Right ventricle myocardium inferior (tissue), 1 donor: ENCODE measurements around the gene NHERF2. TPM values are rescaled to one million over a fixed set of nuclear protein-coding genes. Genes with fewer than 3 reads are reported as not detected.
"Not testable (repeated sequence)": the region's sequence is repeated elsewhere in the genome, so short reads cannot be mapped to it uniquely, and the experiment has no call there.

Experiments used
- ATAC-seq: fragments of 200-7000 bp; cut with Tn5 transposase; one replicate; pipeline ENCODE4 v1.9.1; 2020; ENCODE audit warnings: mild to moderate bottlenecking, moderate library complexity
- DNase-seq: peaks from one replicate; pipeline ENCODE4 v3.0.0; 2021; ENCODE audit errors: missing footprints
- intact Hi-C: fragments of 100-400 bp; cut with DNase I; formaldehyde crosslinking; loops from one replicate; pipeline ENCODE4 v1.11.0; 2022
- total RNA-seq: library from RNA; stranded (reverse); fragmentation: NEBNext Ultra II Directional; extraction: Animal tissue kit (Norgen Biotek cat#: 25700); gene quantifications from one replicate; pipeline ENCODE4 v1.2.1, GENCODE V29; 2021
- donor health status: DM: no; HTN: yes; CAD: no; lungs with severe emphysema.

NHERF2 gene
- total RNA-seq, 1 donor from 2014 or later = 292 TPM

DNA sequence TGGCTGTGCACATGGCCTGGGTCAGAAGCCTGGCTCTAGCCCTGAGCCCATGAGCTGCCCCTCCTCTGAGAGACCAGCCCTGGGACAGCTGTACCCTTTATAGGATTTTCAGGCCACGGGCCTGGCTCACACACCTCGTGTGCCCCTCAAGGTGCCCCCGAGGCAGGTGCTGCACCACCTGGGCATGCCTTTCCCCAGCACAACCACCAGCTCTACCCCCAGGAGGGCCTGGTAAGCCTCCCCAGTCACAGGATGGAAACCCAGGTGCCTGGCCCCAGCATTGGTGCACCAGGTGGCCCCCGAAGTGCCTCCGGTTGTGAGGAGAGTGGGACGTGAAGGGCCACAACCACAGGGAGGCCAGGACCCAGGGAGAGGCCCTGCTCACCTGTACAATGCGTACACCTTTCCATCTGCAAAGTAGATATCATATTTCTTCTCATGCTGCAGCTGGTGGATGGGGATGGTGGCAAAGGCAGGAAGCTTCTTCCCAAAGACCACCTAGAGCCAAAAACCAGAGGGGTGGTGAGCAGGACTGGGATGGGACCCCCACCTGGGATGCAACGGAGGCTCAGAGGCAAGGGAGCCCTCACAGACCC, 23.4 kb upstream of the NHERF2 start:
- intact Hi-C loops = no loop called here
- ATAC-seq = no peak
- DNase-seq = no peak

GRCh38 chr16:2003827-2004641, 22.7 kb upstream of the NHERF2 start:
- intact Hi-C loops = no loop called here
- ATAC-seq (peak; percentile 91), DNase-seq (peak; percentile 95)

GRCh38 chr16:2004795-2005517, 21.7 kb upstream of the NHERF2 start:
- ATAC-seq (no peak), DNase-seq (no peak)
- intact Hi-C loops = no loop called here

DNA sequence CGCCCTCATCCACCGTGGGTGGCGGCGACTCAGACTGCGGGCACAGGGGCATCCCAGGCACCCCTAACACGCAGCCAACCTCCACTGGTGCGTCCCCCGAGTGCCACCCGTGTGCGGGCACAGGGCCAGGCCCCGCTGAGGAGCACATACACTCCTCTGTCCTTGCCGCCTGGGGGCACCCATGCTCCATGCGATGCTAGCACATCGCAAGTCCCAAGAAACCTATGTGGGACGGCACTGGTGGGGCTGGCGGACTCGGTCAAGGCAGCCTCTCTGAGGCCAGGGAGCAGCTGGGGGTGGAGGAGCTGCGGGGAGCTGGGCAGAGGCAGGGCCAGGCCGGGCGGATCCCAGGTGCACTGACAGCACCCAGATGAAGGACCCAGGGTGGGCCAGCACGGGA, 21.1 kb upstream of the NHERF2 start:
- no peak for DNase-seq
- no peak for ATAC-seq
- intact Hi-C loops = no loop called here

GRCh38 chr16:2006317-2006716, 20.4 kb upstream of the NHERF2 start:
- ATAC-seq = no peak
- DNase-seq = no peak
- intact Hi-C loops = no loop called here

GRCh38 chr16:2007081-2007836, 19.4 kb upstream of the NHERF2 start:
- DNase-seq = no peak
- ATAC-seq = no peak
- intact Hi-C loops = no loop called here

DNA sequence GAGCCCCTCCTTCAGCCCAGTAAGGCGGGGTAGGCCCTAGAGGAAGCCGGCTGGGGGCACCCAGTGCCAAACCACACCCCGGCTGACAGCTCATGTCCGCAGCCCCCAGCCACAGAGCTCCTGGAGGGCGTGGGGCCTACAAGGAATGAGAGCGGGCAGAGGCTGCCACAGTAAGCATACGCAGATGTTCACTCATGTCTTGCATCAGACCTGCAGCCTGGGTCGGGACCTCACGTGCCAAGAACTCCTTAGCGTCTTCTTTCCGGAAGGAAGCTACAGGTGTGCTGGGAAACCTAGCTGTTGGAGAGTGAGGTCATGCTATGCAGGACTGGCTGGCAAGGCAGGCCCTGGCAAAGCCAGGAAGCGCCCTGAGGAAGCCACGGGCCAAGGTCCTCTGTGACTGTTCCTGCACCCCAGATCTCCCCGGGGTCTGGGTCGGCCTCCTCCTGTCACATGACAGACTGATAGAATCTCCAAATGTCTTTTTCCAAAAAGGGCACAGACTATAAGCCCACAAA, 18.6 kb upstream of the NHERF2 start:
- no peak for ATAC-seq
- DNase-seq = no peak
- intact Hi-C loops = no loop called here

DNA sequence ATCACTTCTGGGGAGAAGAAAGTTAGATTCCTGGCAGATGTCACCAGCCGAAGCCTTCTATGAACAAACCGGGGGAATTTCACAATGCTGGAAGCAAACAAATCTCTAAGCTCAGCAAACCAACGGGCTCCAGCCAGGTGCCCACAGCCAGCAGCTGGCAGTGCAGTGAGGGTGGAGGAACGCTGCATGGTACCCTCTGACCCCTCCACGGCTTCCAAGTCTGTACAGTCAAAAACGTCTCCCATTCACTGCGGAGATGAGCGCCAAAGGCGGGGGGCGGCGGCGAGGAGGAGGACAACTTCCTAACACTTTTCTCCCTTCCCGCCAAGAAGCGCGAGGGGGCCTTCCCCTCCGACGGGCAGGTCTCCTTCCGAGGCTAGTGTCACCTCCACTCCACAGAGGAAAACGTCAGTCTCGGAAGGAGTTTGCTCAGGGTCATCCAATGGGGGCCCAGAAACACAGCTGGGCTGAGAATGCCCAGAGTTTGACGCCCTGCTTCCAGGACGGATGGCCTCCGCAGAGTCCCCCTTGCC, 18.0 kb upstream of the NHERF2 start:
- DNase-seq = no peak
- intact Hi-C loops = no loop called here
- ATAC-seq = no peak

DNA sequence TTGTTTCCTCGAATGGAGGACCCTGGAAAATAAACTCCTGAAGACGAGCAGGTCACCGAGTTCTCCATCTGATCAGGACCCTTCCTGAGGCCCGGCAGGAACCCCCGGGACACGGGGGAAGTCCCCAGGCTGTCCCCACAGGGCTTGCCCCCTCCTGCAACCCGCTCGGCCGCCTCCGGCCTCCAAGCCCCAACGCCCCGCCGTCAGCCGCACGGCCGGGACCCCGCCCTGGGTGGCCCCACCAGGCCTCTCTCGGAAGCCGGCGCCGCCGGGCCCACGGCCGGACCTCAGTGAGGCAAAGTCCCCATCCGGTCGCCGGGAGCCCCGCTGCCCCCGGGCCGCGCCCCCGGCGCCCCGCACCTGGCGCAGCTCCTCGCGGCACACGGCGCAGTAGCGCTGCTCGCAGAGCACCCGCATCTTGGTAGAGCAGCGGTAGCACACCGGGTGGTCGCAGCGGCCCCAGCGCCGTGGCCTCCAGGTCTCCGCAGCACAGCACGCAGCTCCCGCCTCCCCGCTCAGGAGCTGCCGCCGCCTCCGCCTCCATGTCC, 17.5 kb upstream of the NHERF2 start:
- DNase-seq = no peak
- ATAC-seq = no peak
- intact Hi-C loops = no loop called here

GRCh38 chr16:2009791-2010510, 16.8 kb upstream of the NHERF2 start, which contains the start of gene ZNF598:
Gene ZNF598 (minus strand): TSS chr16:2009821.
- DNase-seq (peak; percentile 91), ATAC-seq (peak; percentile 98)
- intact Hi-C loops = no loop called here

GRCh38 chr16:2011726-2012125, 15.0 kb upstream of the NHERF2 start:
- DNase-seq, ATAC-seq, intact Hi-C loops: not testable (repeated sequence)

GRCh38 chr16:2013527-2013926, 13.2 kb upstream of the NHERF2 start:
- DNase-seq = no peak
- ATAC-seq = no peak
- intact Hi-C loops = no loop called here

- no peak for ATAC-seq
- intact Hi-C loops = no loop called here
Measured at GRCh38 chr16:2015117-2015946, 11.4 kb upstream of the NHERF2 start.

GRCh38 chr16:2015947-2016208, 10.8 kb upstream of the NHERF2 start:
- ATAC-seq (no peak), DNase-seq (no peak)
- intact Hi-C loops = no loop called here

More at GRCh38 chr16:2015117-2015946, 11.4 kb upstream of the NHERF2 start:
- no peak for DNase-seq

DNA sequence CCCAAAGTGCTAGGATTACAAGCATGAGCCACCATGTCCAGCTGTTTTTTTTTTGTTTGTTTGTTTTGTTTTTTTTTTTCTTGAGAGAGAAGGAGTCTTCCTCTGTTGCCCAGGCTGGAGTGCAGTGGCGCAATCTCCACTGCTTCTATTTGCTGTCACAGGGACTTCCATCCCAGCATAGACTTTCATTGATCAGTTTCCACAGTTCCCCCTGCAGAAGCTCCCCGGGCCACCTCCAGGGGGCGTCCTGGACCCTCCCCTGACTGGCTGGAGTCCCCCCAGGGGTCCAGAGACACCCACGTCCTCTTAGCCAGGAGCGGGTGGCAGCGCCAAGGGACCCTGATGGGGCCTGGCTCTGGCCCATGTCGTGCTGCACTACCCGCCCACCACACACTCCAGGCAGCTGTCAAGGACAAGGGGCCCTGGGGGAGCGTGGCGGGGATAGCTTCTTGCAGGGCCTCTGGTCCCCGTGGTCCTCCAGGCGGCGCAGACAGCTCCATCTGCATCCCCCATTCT, 10.2 kb upstream of the NHERF2 start:
- DNase-seq (no peak), ATAC-seq (no peak)
- intact Hi-C loops = no loop called here

DNA sequence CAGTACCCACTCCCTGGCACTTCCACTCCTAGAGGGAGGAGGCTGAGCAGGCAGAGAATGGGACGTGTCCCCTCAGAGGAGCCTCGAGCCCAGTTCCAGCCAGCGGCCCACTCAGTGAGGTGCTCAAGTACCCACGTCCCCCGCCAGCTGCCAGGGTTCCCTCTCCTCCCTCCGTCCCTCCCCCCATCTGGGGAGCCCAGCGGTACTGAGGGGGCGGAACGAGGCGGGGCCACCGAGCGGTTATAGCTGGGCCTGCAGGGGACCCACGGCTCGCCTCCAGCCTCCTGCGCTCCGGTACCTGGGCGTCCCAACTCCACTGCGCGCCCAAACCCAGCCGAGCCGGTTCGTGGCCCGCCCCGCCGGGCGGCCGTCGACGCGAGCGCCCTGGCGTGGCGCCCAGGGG, 7.2 kb upstream of the NHERF2 start, which contains the start of gene NPW:
TSS of gene NPW (plus strand) at position 268 of the 403 bp plus-strand sequence.
- no peak for DNase-seq
- intact Hi-C loops = no loop called here

More for the DNA sequence above, 7.2 kb upstream of the NHERF2 start, which contains the start of gene NPW:
- ATAC-seq = no peak
